ENCODE results near the gene RAB6B. TPM values are rescaled to one million over a fixed set of nuclear protein-coding genes. Genes with fewer than 3 reads are reported as not detected.

Gene RAB6B
- polyA plus RNA-seq, 3 donors = 16.4 to 18.9 (median 18.3) TPM

Other genes starting within 250 kb of the RAB6B start
- 10 to 100 TPM; 41.1 to 52.7 (median 43.5) TPM for gene TOPBP1, start 233.9 kb downstream of the RAB6B start, polyA plus RNA-seq (ENCODE audit: insufficient read length in 3 of 3)
- gene TF, start 149.5 kb downstream of the RAB6B start, polyA plus RNA-seq (ENCODE audit: insufficient read length in 3 of 3) = 1 to 10 TPM; 6.9 to 10.0 (median 9.1) TPM
- 10 to 100 TPM; 48.8 to 56.5 (median 52.7) TPM for gene SRPRB, start 90.1 kb downstream of the RAB6B start, polyA plus RNA-seq (ENCODE audit: insufficient read length in 3 of 3)
- gene SLCO2A1, start 134.0 kb upstream of the RAB6B start, polyA plus RNA-seq (ENCODE audit: insufficient read length in 3 of 3) = 10 to 100 TPM; 16.9 to 24.6 (median 17.6) TPM

Data from renal cortex interstitium (tissue), 3 donors.